ENCODE measurements around the gene LTBP1. TPM values are rescaled to one million over a fixed set of nuclear protein-coding genes. Genes with fewer than 3 reads are reported as not detected.

Gene LTBP1
- total and polyA plus RNA-seq, 2 of the 13 experiments (the other 11 are each of a cell fraction or from before 2014, with no cell fraction given) = 0.12 to 0.22 TPM

- no peak for ATAC-seq
- CTCF ChIA-PET (ENCODE audit: low intra/inter-chr PET ratio, low total read pairs) = interaction anchor here (2.4 kb wide), 1 partner anchor 601 kb away, joined by 13 read pairs; no protein-coding TSS in a partner anchor
- Histone ChIP-seq H3K27ac (ENCODE audit: extremely low read length, insufficient read depth, low read length) (no peak overlapping the region), H3K4me3 (replicated peaks in 1 of 3; ENCODE audit: insufficient read depth in 1 of 3, low read depth in 2 of 3, low read length in 3 of 3) (no peak overlapping the region), H4K20me1 (ENCODE audit: insufficient read depth, low read length) (no peaks in the 10 kb centered on the region), H2AFZ (ENCODE audit: low read length) (no peak overlapping the region), H3K9ac (ENCODE audit: insufficient read depth, low read depth, low read length) (no peak overlapping the region), H3K27me3 (ENCODE audit: control insufficient read depth in 1 of 2, insufficient read depth in 2 of 2, low read length in 2 of 2) (peaks cover 0 to 3% of the 10 kb centered on the region in 2 experiments; a peak in 1 of 5 replicates), H3K79me2 (ENCODE audit: insufficient read depth, low read length) (no peaks in the 10 kb centered on the region), H3K4me1 (ENCODE audit: insufficient read depth, low read length) (no peaks in the 10 kb centered on the region), H3K4me2 (ENCODE audit: low read depth, low read length) (no peak overlapping the region), H3K36me3 (replicated peaks in 1 of 2; ENCODE audit: control insufficient read depth in 1 of 2, insufficient read depth in 2 of 2, low read length in 2 of 2) (no peaks in the 10 kb centered on the region; a peak in 1 of 5 replicates), H3K9me3 (ENCODE audit: low read length) (no peaks in the 10 kb centered on the region)
- no peak for FAIRE-seq
- DNase-seq (ENCODE audit: low spot score) = no peak
- intact Hi-C loops (cut with micrococcal nuclease; ENCODE audit: unreplicated experiment) (loop anchor here (1.0 to 10.0 kb wide), 4 partner anchors 239 to 602 kb away; partner anchors contain the start of gene LTBP1), in situ Hi-C loops (cut with HindIII; ENCODE audit: extremely low pct_ligation_motif_present, low pct_unique_long_range_greater_than_20kb) (loop anchor here (5.0 to 10.0 kb wide), 2 partner anchors 602 to 819 kb away; no protein-coding TSS in a partner anchor)
- TF ChIP-seq SP2 (CRISPR knock-in tag; IDR thresholded peaks at IDR 0.05) = no peak
- 5% methylated on average over 5 of the region's 5 CpGs for WGBS (ENCODE audit: low lambda C conversion rate)
- no TSS peak for BruUV-seq (replicated peaks)
- POLR2A ChIA-PET = no interaction called here
Measured at GRCh38 chr2:33373986-33374385, 427.2 kb downstream of the LTBP1 start.

- no peaks in the 10 kb centered on the region for H4K20me1 ChIP-seq (ENCODE audit: insufficient read depth, low read length)
- H3K4me3 ChIP-seq (replicated peaks in 1 of 3; ENCODE audit: insufficient read depth in 1 of 3, low read depth in 2 of 3, low read length in 3 of 3) = no peak overlapping the region
- no TSS peak for BruUV-seq (replicated peaks)
- ChIA-PET CTCF (ENCODE audit: low intra/inter-chr PET ratio, low total read pairs) (no interaction called here), POLR2A (interaction anchor here (0.7 kb wide), 1 partner anchor 16 kb away, joined by 3 read pairs; no protein-coding TSS in a partner anchor)
- DNase-seq (ENCODE audit: low spot score) (no peak), ATAC-seq (no peak), FAIRE-seq (no peak)
- H3K36me3 ChIP-seq (replicated peaks in 1 of 2; ENCODE audit: control insufficient read depth in 1 of 2, insufficient read depth in 2 of 2, low read length in 2 of 2) = no peaks in the 10 kb centered on the region; a peak in 1 of 5 replicates
- no peak overlapping the region for H2AFZ ChIP-seq (ENCODE audit: low read length)
- H3K27ac ChIP-seq (ENCODE audit: extremely low read length, insufficient read depth, low read length) = no peak overlapping the region
- H3K4me1 ChIP-seq (ENCODE audit: insufficient read depth, low read length) = no peaks in the 10 kb centered on the region
- WGBS (ENCODE audit: low lambda C conversion rate) = 55% methylated on average over 7 of the region's 7 CpGs
- H3K27me3 ChIP-seq (ENCODE audit: control insufficient read depth in 1 of 2, insufficient read depth in 2 of 2, low read length in 2 of 2) = peaks cover 0 to 3% of the 10 kb centered on the region in 2 experiments; a peak in 1 of 5 replicates
- TF ChIP-seq ZNF792 (CRISPR knock-in tag; IDR thresholded peaks at IDR 0.05) (no peak), CCDC6 (CRISPR knock-in tag; IDR thresholded peaks at IDR 0.05) (no peak)
- H3K9me3 ChIP-seq (ENCODE audit: low read length) = no peaks in the 10 kb centered on the region
- H3K79me2 ChIP-seq (ENCODE audit: insufficient read depth, low read length) = no peaks in the 10 kb centered on the region
- intact Hi-C loops (cut with micrococcal nuclease; ENCODE audit: unreplicated experiment) = loop anchor here (10.0 kb wide), 1 partner anchor 240 kb away; no protein-coding TSS in a partner anchor
- in situ Hi-C loops (cut with HindIII; ENCODE audit: extremely low pct_ligation_motif_present, low pct_unique_long_range_greater_than_20kb) = loop anchor here (10.0 kb wide), 1 partner anchor 820 kb away; no protein-coding TSS in a partner anchor
- no peak overlapping the region for H3K4me2 ChIP-seq (ENCODE audit: low read depth, low read length)
- H3K9ac ChIP-seq (ENCODE audit: insufficient read depth, low read depth, low read length) = no peak overlapping the region
Measured at GRCh38 chr2:33375054-33375453, 428.3 kb downstream of the LTBP1 start.

All from HepG2 (cell line).